A549 (cell line): Measurements from ENCODE around the gene SCYGR2. TPM values are rescaled to one million over a fixed set of nuclear protein-coding genes. Genes with fewer than 3 reads are reported as not detected.

Experiments
- ATAC-seq, 2 experiments: fragments of 200-7000 bp in 1 of 2; fragments of >200 bp in 1 of 2; cut with Nextera tagmentation in 1 of 2; cut with Tn5 transposase in 1 of 2; 3 replicates each; pipeline versions ENCODE4 v1.8.0 to v1.9.1; 2018 to 2020; ENCODE audit warnings: mild to moderate bottlenecking in 1 of 2, moderate library complexity in 1 of 2
- CTCF ChIA-PET: fragments of 300-600 bp; sonication (Branson Sonifier 250); formaldehyde crosslinking; extraction: SDS; loops from one replicate; lab custom pipeline; 2021; ENCODE audit warnings: antibody characterized with exemption, inconsistent platforms; lab: Yijun Ruan, JAX
- POLR2A ChIA-PET: fragments of 350-600 bp; formaldehyde crosslinking; extraction: SDS; loops from one replicate; lab custom pipeline; 2021; ENCODE audit warnings: antibody characterized with exemption, inconsistent platforms; lab: Yijun Ruan, JAX
- DNase-seq, 2 experiments: peaks; one replicate each; pipeline versions ENCODE4 v3.0.0 to v3.0.0-alpha.2; 2011 to 2016; ENCODE audit warnings: low read depth in 1 of 2, low spot score in 1 of 2
- FAIRE-seq: peaks from 2 replicates; lab custom pipeline; 2011; peaks lifted over from hg19 to GRCh38; lab: Jason Lieb, UNC
- H3K27ac ChIP-seq, 2 experiments: fragments of >200 bp; sonication (Bioruptor Twin); formaldehyde crosslinking; 3 replicates each; pipeline ENCODE4 v1.5.1; 2016 to 2017
- H3K4me1 ChIP-seq: fragments of >200 bp; sonication (Bioruptor Twin); formaldehyde crosslinking; 3 replicates; pipeline ENCODE4 v1.6.1; 2016
- H3K4me2 ChIP-seq: fragments of >200 bp; sonication (Bioruptor Twin); formaldehyde crosslinking; 3 replicates; pipeline ENCODE4 v1.6.1; 2016
- H3K4me3 ChIP-seq: fragments of >200 bp; sonication (Bioruptor Twin); formaldehyde crosslinking; 3 replicates; pipeline ENCODE4 v1.5.1; 2016
- H3K9me3 ChIP-seq: fragments of >200 bp; sonication (Bioruptor Twin); formaldehyde crosslinking; 3 replicates; pipeline ENCODE4 v1.6.1; 2016
- BHLHE40 ChIP-seq: IDR thresholded peaks from 2 replicates; pipeline ENCODE4 v1.6.1; 2012; ENCODE audit warnings: low read depth, low read length, inconsistent platforms
- CBX8 ChIP-seq: fragments of 200-600 bp; sonication (generic); IDR thresholded peaks from 2 replicates; pipeline ENCODE4 v1.6.1; 2016
- CEBPB ChIP-seq, 2 experiments: fragments of >200 bp in 1 of 2; sonication (Bioruptor Twin) in 1 of 2; formaldehyde crosslinking in 1 of 2; IDR thresholded peaks; 2 replicates each; pipeline ENCODE4 v1.6.1; 2012 to 2016
- CHD2 ChIP-seq: fragments of 150-350 bp; IDR thresholded peaks from 2 replicates; pipeline ENCODE4 v1.6.1; 2014; ENCODE audit warnings: low read length; ENCODE audit not compliant: partially characterized antibody
- CTCF ChIP-seq: fragments of >200 bp; sonication (Bioruptor Twin); formaldehyde crosslinking; IDR thresholded peaks from 3 replicates; pipeline ENCODE4 v1.5.1; 2016
- EHMT2 ChIP-seq: fragments of 200-600 bp; sonication (generic); IDR thresholded peaks from 2 replicates; pipeline ENCODE4 v1.6.1; 2016; ENCODE audit warnings: antibody characterized with exemption, low read depth, mild to moderate bottlenecking, moderate library complexity
- EP300 ChIP-seq, 2 experiments: fragments of >200 bp; sonication (Bioruptor Twin); formaldehyde crosslinking; IDR thresholded peaks; 2 replicates in 1 of 2; 3 replicates in 1 of 2; pipeline ENCODE4 v1.6.1; 2016 to 2017
- ESRRA ChIP-seq: fragments of 150-350 bp; IDR thresholded peaks from 2 replicates; pipeline ENCODE4 v1.6.1; 2014; ENCODE audit warnings: mild to moderate bottlenecking, low read length, borderline replicate concordance
- FOXS1 ChIP-seq: fragments of 250-450 bp; sonication (Bioruptor Pico); IDR thresholded peaks from 2 replicates; pipeline ENCODE4 v1.5.0; 2020; ENCODE audit warnings: mild to moderate bottlenecking, moderate library complexity
- HEYL ChIP-seq: fragments of 250-450 bp; sonication (Bioruptor Pico); IDR thresholded peaks from 2 replicates; pipeline ENCODE4 v1.8.0; 2021; ENCODE audit warnings: mild to moderate bottlenecking, moderate library complexity
- HOXB5 ChIP-seq: fragments of 250-450 bp; sonication (Bioruptor Pico); IDR thresholded peaks from 2 replicates; pipeline ENCODE4 v1.5.0; 2020; ENCODE audit warnings: mild to moderate bottlenecking, moderate library complexity
- JUN ChIP-seq, 2 experiments: fragments of >200 bp; sonication (Bioruptor Twin); formaldehyde crosslinking; IDR thresholded peaks; 2 replicates in 1 of 2; 3 replicates in 1 of 2; pipeline ENCODE4 v1.6.1; 2016 to 2017
- NPAS2 ChIP-seq: fragments of 250-450 bp; sonication (Bioruptor Pico); IDR thresholded peaks from 2 replicates; pipeline ENCODE4 v1.8.0; 2022; ENCODE audit warnings: mild to moderate bottlenecking, moderate library complexity, borderline replicate concordance
- NR3C1 ChIP-seq: fragments of >200 bp; sonication (Bioruptor Twin); formaldehyde crosslinking; IDR thresholded peaks from 3 replicates; pipeline ENCODE4 v1.6.1; 2017
- POLR2A ChIP-seq: IDR thresholded peaks from 2 replicates; pipeline ENCODE4 v1.6.1; 2012; ENCODE audit warnings: mild to moderate bottlenecking, low read length
- RAD21 ChIP-seq, 2 experiments: fragments of >200 bp in 1 of 2; sonication (Bioruptor Twin) in 1 of 2; formaldehyde crosslinking in 1 of 2; IDR thresholded peaks in 1 of 2; conservative IDR thresholded peaks in 1 of 2; 2 replicates in 1 of 2; 3 replicates in 1 of 2; pipeline ENCODE4 v1.6.1; 2012 to 2018; ENCODE audit warnings: inconsistent platforms in 1 of 2
- REST ChIP-seq: fragments of 200-600 bp; sonication (generic); IDR thresholded peaks from 2 replicates; pipeline ENCODE4 v1.6.1; 2016; ENCODE audit warnings: antibody characterized with exemption, mild to moderate bottlenecking, moderate library complexity
- RNF2 ChIP-seq: fragments of 200-600 bp; sonication (generic); IDR thresholded peaks from 2 replicates; pipeline ENCODE4 v1.6.1; 2016; ENCODE audit warnings: low read depth, mild to moderate bottlenecking, antibody characterized with exemption, moderate library complexity, borderline replicate concordance
- SMC3 ChIP-seq: fragments of >200 bp; sonication (Bioruptor Twin); formaldehyde crosslinking; IDR thresholded peaks from 3 replicates; pipeline ENCODE4 v1.6.1; 2018; ENCODE audit warnings: inconsistent platforms
- ZFP36 ChIP-seq: fragments of 450-650 bp; IDR thresholded peaks from 2 replicates; pipeline ENCODE4 v1.6.1; 2014; ENCODE audit warnings: borderline replicate concordance; ENCODE audit not compliant: partially characterized antibody
- ZNF302 ChIP-seq: fragments of 250-450 bp; sonication (Bioruptor Pico); IDR thresholded peaks from 2 replicates; pipeline ENCODE4 v1.9.0; 2021; ENCODE audit warnings: inconsistent platforms, mild to moderate bottlenecking, moderate library complexity
- ZSCAN20 ChIP-seq: fragments of 250-450 bp; sonication (Bioruptor Pico); IDR thresholded peaks from 2 replicates; pipeline ENCODE4 v1.8.0; 2022; ENCODE audit warnings: mild to moderate bottlenecking, moderate library complexity
- WGBS: methylation state at CpG from one replicate; pipeline ENCODE4 v1.1.6; 2017; ENCODE audit errors: missing lambda C conversion rate; 5-methylcytosine and 5-hydroxymethylcytosine counted together
- polyA plus RNA-seq, 4 experiments: library from polyadenylated mRNA; depleted of rRNA in 3 of 4; stranded (reverse); fragments of >200 nt; fragmentation: RNase III in 1 of 4; extraction: RNeasy Plus Mini Kit Qiagen cat#74134 plus additional on column Dnase treatment in 1 of 4; gene quantifications; 2 replicates in 3 of 4; 3 replicates in 1 of 4; pipeline ENCODE4 v1.2.3, GENCODE V29; 2011 to 2017
- TF ChIP-seq, protein P1 (sequence below): IDR thresholded peaks from 2 replicates; pipeline ENCODE4 v1.6.1; 2012; ENCODE audit warnings: low read depth, borderline replicate concordance
- TF ChIP-seq, protein P2 (sequence below): fragments of 250-450 bp; sonication (Bioruptor Pico); IDR thresholded peaks from 2 replicates; pipeline ENCODE4 v1.5.0; 2020; ENCODE audit warnings: low read depth, mild to moderate bottlenecking, moderate library complexity
- TF ChIP-seq, protein P3 (sequence below): fragments of >200 bp; sonication (Bioruptor Twin); formaldehyde crosslinking; IDR thresholded peaks from 2 replicates; pipeline ENCODE4 v1.6.1; 2016

The SCYGR2 gene
- polyA plus RNA-seq, 2 of the 4 experiments (the other 2 are of a cell fraction) = not detected

- Histone ChIP-seq H3K9me3 (no peaks in the 10 kb centered on the region), H3K4me2 (no peak overlapping the region)
- POLR2A ChIA-PET = no interaction called here
- FAIRE-seq (no peak), DNase-seq (no peak)
- WGBS = 87% methylated on average over 4 of the region's 4 CpGs
- TF ChIP-seq CEBPB (IDR thresholded peaks at IDR 0.05) (no peak), ZFP36 (no peak), BHLHE40 (no peak), RNF2 (no peak), NR3C1 (no peak), ZNF302 (CRISPR knock-in tag) (no peak), SMC3 (no peak), CHD2 (no peak), CBX8 (no peak)
- TF ChIP-seq, protein P1, sequence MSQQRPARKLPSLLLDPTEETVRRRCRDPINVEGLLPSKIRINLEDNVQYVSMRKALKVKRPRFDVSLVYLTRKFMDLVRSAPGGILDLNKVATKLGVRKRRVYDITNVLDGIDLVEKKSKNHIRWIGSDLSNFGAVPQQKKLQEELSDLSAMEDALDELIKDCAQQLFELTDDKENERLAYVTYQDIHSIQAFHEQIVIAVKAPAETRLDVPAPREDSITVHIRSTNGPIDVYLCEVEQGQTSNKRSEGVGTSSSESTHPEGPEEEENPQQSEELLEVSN = no peak
- TF ChIP-seq, protein P2, sequence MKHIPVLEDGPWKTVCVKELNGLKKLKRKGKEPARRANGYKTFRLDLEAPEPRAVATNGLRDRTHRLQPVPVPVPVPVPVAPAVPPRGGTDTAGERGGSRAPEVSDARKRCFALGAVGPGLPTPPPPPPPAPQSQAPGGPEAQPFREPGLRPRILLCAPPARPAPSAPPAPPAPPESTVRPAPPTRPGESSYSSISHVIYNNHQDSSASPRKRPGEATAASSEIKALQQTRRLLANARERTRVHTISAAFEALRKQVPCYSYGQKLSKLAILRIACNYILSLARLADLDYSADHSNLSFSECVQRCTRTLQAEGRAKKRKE (CRISPR knock-in tag) = no peak
- TF ChIP-seq, all 56 proteins: peak for 0
- no peaks in the 10 kb centered on the region for H3K4me1 ChIP-seq
- H3K27ac ChIP-seq = no peak overlapping the region
- CTCF ChIA-PET = no interaction called here
- H3K4me3 ChIP-seq = no peak overlapping the region
- ATAC-seq = no peak
These were observed 17.9 kb downstream of the SCYGR2 start for GRCh38 chr2:227616631-227617030.

- FAIRE-seq (no peak), ATAC-seq (no peak), DNase-seq (no peak)
- 79% methylated on average over 12 of the region's 20 CpGs for WGBS
- Histone ChIP-seq H3K9me3 (no peaks in the 10 kb centered on the region), H3K4me1 (no peaks in the 10 kb centered on the region), H3K27ac (no peak within 1 kb of the TSS), H3K4me3 (no peak within 1 kb of the TSS), H3K4me2 (no peak within 1 kb of the TSS)
- ChIA-PET POLR2A (no interaction called here), CTCF (no interaction called here)
- no peak for TF ChIP-seq EP300 (IDR thresholded peaks at IDR 0.05)
- no peak for TF ChIP-seq SMC3
- no peak for TF ChIP-seq JUN (IDR thresholded peaks at IDR 0.05)
- no peak for TF ChIP-seq RNF2
- no peak for TF ChIP-seq POLR2A
- TF ChIP-seq, protein P3, sequence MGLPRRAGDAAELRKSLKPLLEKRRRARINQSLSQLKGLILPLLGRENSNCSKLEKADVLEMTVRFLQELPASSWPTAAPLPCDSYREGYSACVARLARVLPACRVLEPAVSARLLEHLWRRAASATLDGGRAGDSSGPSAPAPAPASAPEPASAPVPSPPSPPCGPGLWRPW = no peak
- no peak for TF ChIP-seq FOXS1 (CRISPR knock-in tag)
- no peak for TF ChIP-seq HEYL (CRISPR knock-in tag)
- TF ChIP-seq CTCF = no peak
- TF ChIP-seq NPAS2 (CRISPR knock-in tag) = no peak
- no peak for TF ChIP-seq REST
- TF ChIP-seq ZSCAN20 (CRISPR knock-in tag) = no peak
- TF ChIP-seq ESRRA = no peak
- TF ChIP-seq EHMT2 = no peak
- TF ChIP-seq HOXB5 (CRISPR knock-in tag) = no peak
- no peak for TF ChIP-seq RAD21 (conservative IDR thresholded peaks at IDR 0.05 in 1 of 2, IDR thresholded peaks at IDR 0.05 in 1 of 2)
These were observed 18.9 kb downstream of the SCYGR2 start, which contains the start of gene SCYGR4 for GRCh38 chr2:227617316-227618230. Gene SCYGR4, plus strand, starts transcription at chr2:227617498. Its CDS starts 0 bp downstream, at chr2:227617498.
